Vagina (tissue), 2 donors: ENCODE measurements around the gene OR2T6.

Experiments used
- POLR2A ChIP-seq, 2 donors: fragments of 450-650 bp; IDR thresholded peaks; one replicate each; pipeline ENCODE4 v1.6.1; 2017; ENCODE audit warnings: antibody characterized with exemption in 2 of 2, mild to moderate bottlenecking in 2 of 2, moderate library complexity in 2 of 2
- POLR2AphosphoS5 ChIP-seq, 2 donors: sonication (generic); formaldehyde crosslinking; IDR thresholded peaks; one replicate each; pipeline ENCODE4 v1.9.0; 2017; ENCODE audit warnings: antibody characterized with exemption in 2 of 2, mild to moderate bottlenecking in 2 of 2, low read depth in 1 of 2; ENCODE audit not compliant: insufficient read depth in 1 of 2
- TF ChIP-seq, protein P1 (sequence below), 3 experiments: fragments of 450-650 bp in 2 of 3; fragments of 200-600 bp in 1 of 3; sonication (generic) in 1 of 3; IDR thresholded peaks; one replicate each; pipeline ENCODE4 v1.5.1; 2017 to 2019; ENCODE audit warnings: antibody characterized with exemption in 3 of 3, mild to moderate bottlenecking in 2 of 3, moderate library complexity in 2 of 3

DNA sequence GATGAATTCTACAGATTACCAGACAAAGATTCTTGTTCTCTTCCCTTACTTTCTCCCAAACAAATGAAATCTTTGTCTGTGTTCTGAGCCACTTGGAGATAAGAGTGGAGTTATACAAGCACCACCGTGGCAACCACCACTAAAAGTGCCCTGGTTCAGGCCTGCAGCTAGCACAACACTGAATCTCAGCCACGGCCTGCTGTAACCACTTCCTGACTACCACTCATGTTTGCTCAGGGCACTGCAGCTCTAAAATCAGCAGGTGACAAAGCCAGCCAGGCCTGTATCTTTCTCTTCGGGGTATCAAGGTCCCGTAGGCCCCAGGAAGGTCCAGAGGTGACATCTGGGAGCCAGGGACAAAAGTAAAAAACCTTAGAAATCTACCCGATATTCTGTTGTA is 3.2 kb upstream of the OR2T6 start:
- TF ChIP-seq, protein P1, sequence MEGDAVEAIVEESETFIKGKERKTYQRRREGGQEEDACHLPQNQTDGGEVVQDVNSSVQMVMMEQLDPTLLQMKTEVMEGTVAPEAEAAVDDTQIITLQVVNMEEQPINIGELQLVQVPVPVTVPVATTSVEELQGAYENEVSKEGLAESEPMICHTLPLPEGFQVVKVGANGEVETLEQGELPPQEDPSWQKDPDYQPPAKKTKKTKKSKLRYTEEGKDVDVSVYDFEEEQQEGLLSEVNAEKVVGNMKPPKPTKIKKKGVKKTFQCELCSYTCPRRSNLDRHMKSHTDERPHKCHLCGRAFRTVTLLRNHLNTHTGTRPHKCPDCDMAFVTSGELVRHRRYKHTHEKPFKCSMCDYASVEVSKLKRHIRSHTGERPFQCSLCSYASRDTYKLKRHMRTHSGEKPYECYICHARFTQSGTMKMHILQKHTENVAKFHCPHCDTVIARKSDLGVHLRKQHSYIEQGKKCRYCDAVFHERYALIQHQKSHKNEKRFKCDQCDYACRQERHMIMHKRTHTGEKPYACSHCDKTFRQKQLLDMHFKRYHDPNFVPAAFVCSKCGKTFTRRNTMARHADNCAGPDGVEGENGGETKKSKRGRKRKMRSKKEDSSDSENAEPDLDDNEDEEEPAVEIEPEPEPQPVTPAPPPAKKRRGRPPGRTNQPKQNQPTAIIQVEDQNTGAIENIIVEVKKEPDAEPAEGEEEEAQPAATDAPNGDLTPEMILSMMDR (IDR thresholded peaks at IDR 0.05) = no peak
- no peak for TF ChIP-seq POLR2A (IDR thresholded peaks at IDR 0.05)
- no peak for TF ChIP-seq POLR2AphosphoS5 (IDR thresholded peaks at IDR 0.05; ENCODE audit: insufficient read depth in 1 of 2, low read depth in 1 of 2)
